Fibroblast of the aortic adventitia (primary cell): ENCODE results near the gene EPG5. TPM values are rescaled to one million over a fixed set of nuclear protein-coding genes. Genes with fewer than 3 reads are reported as not detected.

Source experiments
- DNase-seq: peaks from one replicate; pipeline ENCODE4 v3.0.0-alpha.2; 2010; ENCODE audit warnings: low read depth
- H3K4me3 ChIP-seq: 2 replicates; pipeline ENCODE4 v1.5.1; 2011; ENCODE audit warnings: low read depth, mild to moderate bottlenecking, control low read depth, low read length, moderate library complexity
- CTCF ChIP-seq: IDR thresholded peaks from 2 replicates; pipeline ENCODE4 v1.5.1; 2011; ENCODE audit warnings: mild to moderate bottlenecking, low read length, control low read depth, inconsistent platforms; ENCODE audit not compliant: insufficient read depth
- total RNA-seq: library from RNA; depleted of rRNA; stranded (reverse); fragments of >200 nt; gene quantifications from 2 replicates; pipeline ENCODE4 v1.2.3, GENCODE V29; 2012; ENCODE audit warnings: low replicate concordance

The EPG5 gene
- total RNA-seq, 1 donor: 66.3 TPM

- DNase-seq: no peak
- no peak for TF ChIP-seq CTCF
- H3K4me3 ChIP-seq: no peak overlapping the region
These were observed 41.4 kb upstream of the EPG5 start for GRCh38 chr18:46008531-46008930.

GRCh38 chr18:46007165-46007564 is 40.0 kb upstream of the EPG5 start:
- DNase-seq: no peak
- no peak overlapping the region for H3K4me3 ChIP-seq
- TF ChIP-seq CTCF: no peak

- no peak for TF ChIP-seq CTCF
- no peak for DNase-seq
These were observed 35.8 kb upstream of the EPG5 start for GRCh38 chr18:46002934-46003333.

GRCh38 chr18:46001892-46002291 is 34.8 kb upstream of the EPG5 start:
- TF ChIP-seq CTCF: no peak
- H3K4me3 ChIP-seq: no peak overlapping the region
- no peak for DNase-seq

More at GRCh38 chr18:46002934-46003333, 35.8 kb upstream of the EPG5 start:
- no peak overlapping the region for H3K4me3 ChIP-seq

GRCh38 chr18:46001074-46001473 is 33.9 kb upstream of the EPG5 start:
- no peak for TF ChIP-seq CTCF
- DNase-seq: no peak
- H3K4me3 ChIP-seq: no peak overlapping the region

GRCh38 chr18:45999536-45999935 is 32.4 kb upstream of the EPG5 start:
- DNase-seq: no peak
- TF ChIP-seq CTCF: no peak
- no peak overlapping the region for H3K4me3 ChIP-seq

GRCh38 chr18:45998244-45998643 is 31.1 kb upstream of the EPG5 start:
- no peak overlapping the region for H3K4me3 ChIP-seq
- DNase-seq: no peak
- no peak for TF ChIP-seq CTCF
